Thoracic aorta (tissue), 2 donors: Measurements from ENCODE around the gene HS1BP3. TPM values are rescaled to one million over a fixed set of nuclear protein-coding genes. Genes with fewer than 3 reads are reported as not detected.

ENCODE experiments used
- ATAC-seq: fragments of 150-250 bp; one replicate; pipeline ENCODE4 v1.8.0; 2017; ENCODE audit warnings: low read depth; ENCODE audit not compliant: insufficient number of reproducible peaks, low FRiP score
- DNase-seq: peaks from one replicate; pipeline ENCODE4 v3.0.0-alpha.2; 2020; ENCODE audit warnings: low spot score
- H3K27ac ChIP-seq, 2 donors: fragments of 200-600 bp; sonication (generic); 1 replicate in 1 of 2; 2 replicates in 1 of 2; pipeline ENCODE4 v1.5.1; 2016; ENCODE audit warnings: mild to moderate bottlenecking in 2 of 2, moderate library complexity in 2 of 2
- H3K27me3 ChIP-seq: fragments of 200-600 bp; sonication (generic); replicated peaks from 2 replicates; pipeline ENCODE4 v1.6.0; 2016; ENCODE audit warnings: mild to moderate bottlenecking; ENCODE audit not compliant: insufficient read depth
- H3K36me3 ChIP-seq: fragments of 200-600 bp; sonication (generic); one replicate; pipeline ENCODE4 v1.5.1; 2016
- H3K4me1 ChIP-seq, 2 donors: fragments of 200-600 bp; sonication (generic); 1 replicate in 1 of 2; 2 replicates in 1 of 2; pipeline versions ENCODE4 v1.5.1 to v1.6.0; 2016; ENCODE audit warnings: low read depth in 2 of 2, mild to moderate bottlenecking in 1 of 2; ENCODE audit not compliant: control insufficient read depth in 1 of 2
- H3K4me3 ChIP-seq: fragments of 200-600 bp; sonication (generic); 2 replicates; pipeline ENCODE4 v1.5.1; 2016; ENCODE audit warnings: mild to moderate bottlenecking
- H3K9me3 ChIP-seq: fragments of 200-600 bp; sonication (generic); 2 replicates; pipeline ENCODE4 v1.5.1; 2016
- CTCF ChIP-seq: fragments of 200-600 bp; sonication (generic); IDR thresholded peaks from one replicate; pipeline ENCODE4 v1.5.1; 2019; ENCODE audit warnings: antibody characterized with exemption
- total RNA-seq, 2 donors: library from RNA; depleted of rRNA; stranded (reverse); fragments of >200 nt; gene quantifications; one replicate each; pipeline versions ENCODE4 v1.1.0 to v1.2.3, GENCODE V29; 2016

The HS1BP3 gene
- total RNA-seq, 2 donors from 2014 or later, result 40.7 to 65.8 TPM

- H3K27ac ChIP-seq, result peak overlapping the region; percentile 99
- no peaks in the 10 kb centered on the region for H3K9me3 ChIP-seq
- H3K27me3 ChIP-seq, result no peaks in the 10 kb centered on the region
- DNase-seq (no peak), ATAC-seq (no peak)
- peaks cover 44 to 93% of the 10 kb centered on the region in 2 donors for H3K4me1 ChIP-seq
- H3K4me3 ChIP-seq, result no peak overlapping the region
- TF ChIP-seq CTCF, result no peak
- peaks cover under 1% of the 10 kb centered on the region for H3K36me3 ChIP-seq
Observed at GRCh38 chr2:20615466-20616241, 35.2 kb downstream of the HS1BP3 start.

GRCh38 chr2:20615068-20615465 lies 35.8 kb downstream of the HS1BP3 start:
- Histone ChIP-seq H3K27ac (peak overlapping the region; percentile 99), H3K9me3 (no peaks in the 10 kb centered on the region), H3K4me3 (no peak overlapping the region), H3K27me3 (no peaks in the 10 kb centered on the region), H3K36me3 (no peaks in the 10 kb centered on the region), H3K4me1 (peaks cover 44 to 93% of the 10 kb centered on the region in 2 donors)
- DNase-seq (no peak), ATAC-seq (no peak)
- TF ChIP-seq CTCF, result no peak

- Histone ChIP-seq H3K4me3 (no peak overlapping the region), H3K36me3 (no peaks in the 10 kb centered on the region), H3K27me3 (no peaks in the 10 kb centered on the region), H3K27ac (peak overlapping the region; percentile 99), H3K9me3 (no peaks in the 10 kb centered on the region), H3K4me1 (peaks cover 40 to 93% of the 10 kb centered on the region in 2 donors)
- TF ChIP-seq CTCF, result no peak
- no peak for ATAC-seq
- DNase-seq, result no peak
Observed at GRCh38 chr2:20614201-20615067, 36.5 kb downstream of the HS1BP3 start.

- Histone ChIP-seq H3K27ac (peak overlapping the region in 1 of 2 donors; percentile 56), H3K4me3 (no peak overlapping the region)
Observed at GRCh38 chr2:20612925-20613916, 37.7 kb downstream of the HS1BP3 start.

More at GRCh38 chr2:20612925-20613916, 37.7 kb downstream of the HS1BP3 start:
- H3K4me1 ChIP-seq, result peaks cover 28 to 89% of the 10 kb centered on the region in 2 donors
- ATAC-seq (no peak), DNase-seq (no peak)
- H3K27me3 ChIP-seq, result no peaks in the 10 kb centered on the region
- H3K9me3 ChIP-seq, result no peaks in the 10 kb centered on the region
- no peaks in the 10 kb centered on the region for H3K36me3 ChIP-seq
- no peak for TF ChIP-seq CTCF
